ENCODE measurements around the gene C5orf46.

Gene C5orf46

GRCh38 chr5:147857302-147858129 is 48.8 kb downstream of the C5orf46 start:
- no peak for DNase-seq (ENCODE audit: low read depth)

GRCh38 chr5:147856801-147857200 is 49.5 kb downstream of the C5orf46 start:
- DNase-seq (ENCODE audit: low read depth), result no peak

GRCh38 chr5:147855774-147856069 is 50.6 kb downstream of the C5orf46 start:
- DNase-seq (ENCODE audit: low read depth), result no peak

GRCh38 chr5:147854894-147855773 is 51.2 kb downstream of the C5orf46 start:
- DNase-seq (ENCODE audit: low read depth), result no peak

GRCh38 chr5:147854331-147854730 is 52.0 kb downstream of the C5orf46 start:
- DNase-seq (ENCODE audit: low read depth), result no peak

- DNase-seq (ENCODE audit: low read depth), result no peak
These were observed 52.9 kb downstream of the C5orf46 start for GRCh38 chr5:147853372-147853987.

- no peak for DNase-seq (ENCODE audit: low read depth)
These were observed 54.0 kb downstream of the C5orf46 start for GRCh38 chr5:147852365-147852764.

GRCh38 chr5:147851578-147851977 is 54.8 kb downstream of the C5orf46 start:
- no peak for DNase-seq (ENCODE audit: low read depth)

GRCh38 chr5:147849226-147849625 is 57.1 kb downstream of the C5orf46 start:
- no peak for DNase-seq (ENCODE audit: low read depth)

GRCh38 chr5:147845618-147846017 is 60.7 kb downstream of the C5orf46 start:
- no peak for DNase-seq (ENCODE audit: low read depth)

- no peak for DNase-seq (ENCODE audit: low read depth)
These were observed 61.5 kb downstream of the C5orf46 start for GRCh38 chr5:147844846-147845245.

GRCh38 chr5:147842869-147843268 is 63.5 kb downstream of the C5orf46 start:
- no peak for DNase-seq (ENCODE audit: low read depth)

Measured in activated T-helper 1 cell treated with Interleukin-2 at 50 U/mL for 16 hours (primary cell).